Stimulated activated CD8-positive, alpha-beta memory T cell treated with anti-CD3 and anti-CD28 coated beads, Interleukin-2, amount 100 ng/mL, for 1 hour (primary cell): ENCODE data around the gene TBPL1.
"Not testable (repeated sequence)": the region's sequence is repeated elsewhere in the genome, so short reads cannot be mapped to it uniquely, and the experiment has no call there.

ENCODE experiments used
- DNase-seq, 2 donors: peaks; one replicate each; pipeline ENCODE4 v3.0.0-alpha.2; 2020; ENCODE audit warnings: low read depth in 2 of 2

The TBPL1 gene

DNA sequence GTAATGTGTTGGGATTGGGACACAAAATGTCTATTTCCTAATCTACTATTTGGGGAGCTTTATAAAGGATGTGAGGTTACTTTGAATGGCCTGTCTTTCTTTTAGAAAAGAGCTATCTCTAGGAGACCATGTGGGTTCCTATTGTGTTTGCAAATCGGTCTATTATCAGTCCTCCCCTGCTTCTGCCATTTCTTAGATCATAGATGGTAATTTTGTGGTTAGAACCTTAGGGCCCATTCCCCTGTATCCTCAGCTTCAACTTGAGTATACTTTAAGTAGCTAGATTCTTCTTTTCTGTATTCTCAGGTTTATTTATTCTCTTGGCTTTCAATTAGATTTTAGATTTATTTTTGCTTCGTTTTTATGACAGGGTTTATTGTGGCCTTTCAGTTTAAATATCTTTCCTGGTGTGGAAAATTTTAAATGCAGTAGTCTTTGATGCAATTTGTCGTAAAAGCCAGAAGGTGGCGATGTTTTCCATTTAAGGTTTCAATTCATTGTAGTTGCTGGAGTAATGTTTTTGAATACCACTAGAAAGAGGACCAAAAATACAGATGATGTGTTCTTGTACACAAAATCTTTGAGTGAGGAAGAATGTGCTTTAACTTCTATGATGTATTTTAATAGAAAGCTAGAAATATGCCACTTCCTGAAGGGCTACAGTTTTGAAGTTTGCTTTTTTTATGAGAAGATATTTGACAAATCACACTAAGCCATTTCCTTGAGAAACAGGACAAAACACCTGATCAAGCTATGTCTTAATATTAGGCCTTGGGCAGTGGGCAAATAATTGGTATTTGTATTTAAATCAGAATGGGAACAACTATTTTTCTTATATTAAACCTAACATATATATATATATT, 20.3 kb downstream of the TBPL1 start:
- no peak for DNase-seq

DNA sequence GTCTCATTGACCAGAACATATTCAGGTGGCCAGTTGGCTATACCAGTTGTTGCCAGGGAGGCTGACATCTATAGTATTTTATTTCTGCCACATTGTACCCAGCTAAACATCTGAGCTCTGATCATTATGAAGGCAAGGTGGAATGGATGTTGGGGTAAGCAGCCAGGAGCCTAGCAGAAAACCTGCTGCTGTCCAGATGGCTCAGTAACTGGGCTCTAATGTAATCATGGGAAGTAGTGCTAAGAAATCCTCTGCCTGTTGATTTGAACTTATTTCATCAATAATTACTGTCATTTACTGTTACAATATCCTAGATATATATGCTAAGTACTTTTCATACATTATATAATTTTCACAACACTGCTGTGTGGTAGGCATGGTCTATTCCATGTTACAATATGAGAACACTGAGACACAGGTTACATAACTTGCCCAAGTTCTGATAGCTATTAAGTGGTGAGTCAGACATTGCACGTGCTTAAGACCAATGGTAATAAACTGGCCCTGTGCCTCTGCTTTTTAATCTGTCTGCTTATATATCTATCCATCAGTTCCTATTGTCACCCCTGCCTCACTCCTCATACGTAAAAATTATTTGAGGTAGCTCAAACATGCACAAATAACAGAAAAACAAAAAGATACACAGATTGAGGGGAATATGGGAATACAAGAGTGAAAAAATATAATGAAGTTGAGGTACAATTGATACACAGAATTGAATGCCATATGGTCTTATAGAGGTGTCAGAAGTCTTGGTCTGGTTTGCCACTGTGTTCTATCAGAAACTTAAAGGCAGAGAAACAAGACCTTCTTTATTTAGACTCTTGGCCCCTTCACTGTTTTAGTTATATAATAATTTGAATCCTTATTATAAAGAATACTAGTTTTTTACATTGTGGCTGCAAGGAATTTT, 25.2 kb downstream of the TBPL1 start:
- no peak for DNase-seq

DNA sequence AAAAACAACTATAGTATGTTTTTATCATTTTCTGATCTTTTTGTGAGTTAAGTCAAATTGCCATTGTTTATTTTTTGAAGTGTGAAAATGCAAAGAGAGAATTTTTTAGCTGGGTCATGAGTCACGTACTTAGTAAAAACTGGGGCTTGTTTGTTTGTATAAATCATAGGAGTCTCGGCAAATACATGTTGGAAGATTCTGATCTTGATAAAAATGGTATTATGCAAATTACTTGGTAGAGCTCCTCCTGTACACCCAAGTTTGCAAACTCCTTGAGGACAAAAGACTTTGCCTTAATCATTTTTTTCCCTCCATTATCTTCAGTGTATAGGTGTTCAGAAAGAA, 25.8 kb downstream of the TBPL1 start:
- no peak for DNase-seq

DNA sequence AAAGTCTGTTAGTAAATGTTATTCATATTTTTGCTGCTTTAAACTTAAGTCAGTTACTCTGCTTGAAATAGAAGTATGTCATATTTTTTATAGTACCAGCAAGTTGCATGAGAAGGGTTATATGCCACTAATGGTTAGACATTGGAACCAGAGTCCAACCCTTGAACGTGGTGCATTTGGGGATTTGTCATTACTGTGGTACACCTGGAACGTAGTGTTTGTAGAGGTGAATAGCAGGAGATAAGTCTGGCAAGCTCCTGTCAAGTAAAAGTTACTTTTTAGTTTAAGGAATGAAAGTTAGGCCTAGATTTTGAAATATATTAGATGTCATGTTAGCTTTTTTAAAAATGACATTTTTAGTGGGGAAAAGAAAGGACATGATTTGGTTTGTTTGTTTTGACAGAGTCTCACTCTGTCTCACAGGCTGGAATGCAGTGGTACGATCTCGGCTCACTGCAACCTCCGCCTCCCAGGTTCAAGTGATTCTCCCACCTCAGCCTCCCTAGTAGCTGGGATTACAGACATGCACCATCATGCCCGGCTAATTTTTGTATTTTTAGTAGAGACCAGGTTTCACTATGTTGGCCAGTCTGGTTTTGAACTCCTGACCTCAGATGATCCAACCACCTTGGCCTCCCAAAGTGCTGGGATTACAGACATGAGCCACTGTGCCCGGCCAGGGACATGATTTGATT, 26.4 kb downstream of the TBPL1 start:
- not testable (repeated sequence) for DNase-seq

DNA sequence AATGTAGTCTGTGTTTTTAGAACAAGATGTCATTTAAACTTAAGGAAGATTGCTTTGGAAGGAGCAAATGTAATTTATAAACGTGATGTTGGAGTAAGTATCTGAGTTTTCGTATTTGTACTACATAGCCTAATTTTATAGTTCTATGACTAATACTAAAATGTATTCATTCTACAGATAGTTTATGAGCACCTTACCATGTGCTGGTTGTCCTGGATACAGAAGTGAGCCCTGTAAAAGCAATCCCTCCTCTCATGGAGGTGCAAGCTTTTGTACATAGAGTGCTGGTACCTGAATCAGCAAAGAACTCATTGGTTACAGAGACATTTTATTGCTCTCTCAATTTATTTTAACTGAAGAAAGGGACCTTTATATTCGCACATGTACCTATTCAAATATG, 27.1 kb downstream of the TBPL1 start:
- DNase-seq = no peak

DNA sequence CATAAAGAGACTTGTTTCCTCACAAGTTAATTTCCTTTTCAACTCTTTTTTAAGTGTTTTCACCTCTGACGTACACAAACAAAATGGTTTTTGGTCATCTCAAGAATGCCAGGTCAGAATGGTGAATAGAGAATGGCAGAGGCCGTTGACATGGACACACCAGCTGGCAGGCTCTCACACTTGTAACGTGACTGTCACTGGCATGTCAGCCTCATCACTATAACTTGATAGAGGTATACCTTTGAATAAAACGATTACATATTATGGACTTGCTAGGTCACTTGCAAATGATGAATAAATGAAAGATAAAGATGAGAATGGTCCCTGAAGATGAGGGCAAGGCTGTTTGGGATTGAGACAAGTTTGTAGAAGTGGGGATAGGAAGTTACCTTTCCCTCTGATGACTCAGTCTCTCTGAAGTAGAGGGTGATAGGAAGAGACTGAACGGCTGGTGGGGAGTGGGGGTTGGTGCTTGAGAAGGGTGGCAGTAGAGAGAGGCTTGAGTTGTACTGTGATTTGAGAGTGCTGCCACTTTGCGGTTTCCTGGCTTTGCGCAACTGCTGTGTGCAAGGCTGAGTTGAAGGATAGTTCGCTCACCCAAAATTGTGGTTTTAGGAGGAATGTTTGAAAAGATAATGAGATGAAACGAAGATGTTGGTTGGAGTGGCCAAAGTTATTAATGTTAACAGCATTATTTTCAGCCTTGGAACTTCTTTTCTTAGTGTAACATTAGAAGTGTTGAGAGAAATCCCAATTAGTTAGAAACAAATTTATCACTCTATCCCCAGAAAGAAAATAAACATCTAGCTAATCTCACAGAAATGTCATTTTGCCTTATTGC, 30.3 kb downstream of the TBPL1 start:
- DNase-seq = peak; percentile 10 to 15

DNA sequence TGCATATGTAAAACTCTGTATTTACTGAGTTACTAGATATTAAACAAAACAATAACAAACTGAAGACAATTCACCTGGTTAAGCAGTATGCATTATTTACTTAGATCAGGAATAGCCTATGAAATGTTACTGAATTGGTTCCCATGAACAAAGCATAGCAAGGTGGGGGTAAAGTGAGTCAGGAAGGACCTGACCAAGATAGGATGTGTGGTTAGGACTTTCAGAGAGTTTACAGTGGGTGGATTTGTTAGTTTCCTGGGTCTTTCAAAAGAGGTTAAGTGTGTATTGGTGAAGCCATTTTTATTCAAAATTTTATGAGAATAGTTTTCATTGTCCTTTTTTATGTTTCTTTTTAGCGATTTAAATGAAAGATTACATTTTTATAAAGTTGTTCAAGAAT, 32.9 kb downstream of the TBPL1 start:
- no peak for DNase-seq

DNA sequence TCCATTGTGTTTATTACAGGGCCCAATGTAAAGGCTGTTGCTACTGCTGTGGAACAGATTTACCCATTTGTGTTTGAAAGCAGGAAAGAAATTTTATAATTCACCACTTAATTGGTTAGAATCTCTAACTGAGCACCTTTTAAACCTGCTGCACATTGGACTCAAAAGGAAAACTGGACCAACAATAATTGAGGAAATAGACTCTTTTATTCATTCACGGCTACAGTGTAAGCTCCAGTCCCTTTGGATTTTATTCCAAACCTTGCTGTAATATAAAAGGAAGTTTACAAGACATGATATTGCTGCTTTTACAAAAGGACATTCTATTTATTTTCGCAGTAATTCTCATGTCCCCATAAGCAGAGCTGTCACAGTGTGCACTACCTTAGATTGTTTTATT, 33.9 kb downstream of the TBPL1 start:
- no peak for DNase-seq

DNA sequence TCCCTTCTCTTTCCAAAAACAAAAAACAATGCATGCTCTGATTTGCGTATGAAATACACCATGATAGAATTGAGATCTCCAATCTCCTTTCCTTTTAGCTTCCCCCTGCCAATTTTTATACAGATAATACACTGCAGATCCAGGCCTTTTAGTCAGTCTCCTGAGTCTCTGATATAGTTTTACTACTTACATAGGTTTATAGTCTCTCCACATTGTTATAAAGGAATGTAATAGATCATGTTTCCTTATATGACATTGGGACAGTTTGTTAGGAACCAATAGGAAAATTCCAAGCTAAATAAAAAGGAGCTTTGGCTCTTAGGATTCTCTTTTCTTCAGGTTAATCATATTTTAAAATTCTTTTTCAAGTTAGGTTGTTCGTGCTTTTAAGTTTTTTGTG, 36.5 kb downstream of the TBPL1 start:
- no peak for DNase-seq

DNA sequence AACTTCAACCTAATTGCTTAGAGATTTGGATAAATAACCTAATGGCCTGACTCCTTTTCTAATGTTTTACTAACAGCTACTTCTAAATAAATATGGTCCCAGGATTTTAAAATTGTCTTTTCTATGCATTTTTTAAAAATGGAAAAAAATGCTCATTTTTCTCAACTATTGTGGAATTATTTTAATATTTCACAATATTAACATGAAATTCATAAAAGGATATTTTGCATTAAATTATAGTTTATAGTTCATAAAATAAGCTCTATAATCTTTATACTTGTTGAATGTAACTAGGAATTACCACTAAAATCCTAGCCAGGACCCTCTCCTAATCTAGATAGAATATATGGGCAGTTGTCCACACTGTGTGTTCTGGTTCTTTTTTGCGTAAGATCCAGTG, 37.3 kb downstream of the TBPL1 start:
- DNase-seq = no peak

DNA sequence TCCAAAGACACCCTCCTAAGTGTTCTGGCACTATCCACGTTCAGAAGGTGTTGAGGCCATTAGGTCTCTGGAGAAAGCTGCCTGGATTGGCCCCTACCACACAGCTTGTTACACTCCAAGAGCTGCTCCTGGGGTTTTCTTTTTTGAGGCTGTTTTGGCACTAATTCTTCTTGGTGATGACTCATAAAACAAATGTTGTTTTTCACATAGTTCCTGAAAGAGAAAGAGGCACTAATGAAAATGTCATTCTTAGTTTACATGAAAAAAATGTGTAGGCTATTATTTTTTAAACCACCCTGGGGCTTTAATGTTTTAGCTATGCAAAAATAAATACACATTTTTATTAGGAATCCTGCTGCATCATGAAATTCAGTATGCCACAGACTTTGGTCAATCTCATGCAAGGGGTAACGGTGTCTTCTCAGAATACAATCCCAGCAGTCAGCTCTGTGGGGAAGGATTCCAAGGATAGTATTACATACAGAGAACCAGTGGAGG, 38.1 kb downstream of the TBPL1 start:
- DNase-seq = no peak

DNA sequence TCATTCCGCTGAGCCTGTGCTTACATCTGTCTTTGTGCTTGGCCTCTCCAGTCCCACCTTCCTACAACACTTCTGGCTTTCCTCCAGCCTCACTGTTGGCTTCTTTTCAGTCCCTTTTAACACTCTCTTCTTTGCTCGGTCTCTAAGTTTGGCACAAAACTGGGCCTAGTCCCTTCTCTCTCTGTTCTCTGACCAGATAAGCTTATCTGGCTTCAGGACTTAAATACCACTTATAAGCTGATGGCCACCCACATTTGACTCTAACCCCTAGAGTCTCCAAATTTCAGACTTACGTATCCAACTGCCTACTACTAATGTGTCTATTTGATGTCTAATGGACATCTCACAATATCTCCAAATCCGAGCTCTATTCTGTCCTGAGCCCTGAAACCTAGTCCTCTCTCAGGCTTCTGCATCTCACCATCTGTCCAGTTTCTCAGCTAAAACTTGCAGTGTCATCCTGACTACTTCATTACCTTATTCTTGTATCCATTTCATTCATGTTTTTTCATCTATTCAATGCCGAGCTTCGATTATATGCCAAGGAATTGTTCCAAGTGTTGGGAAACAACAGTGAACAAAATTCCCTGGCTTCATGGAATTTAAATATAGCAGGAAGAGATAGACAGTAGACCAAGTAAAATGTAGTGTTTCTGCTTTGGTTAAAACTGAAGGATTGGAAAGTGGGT, 40.1 kb downstream of the TBPL1 start:
- no peak for DNase-seq

DNA sequence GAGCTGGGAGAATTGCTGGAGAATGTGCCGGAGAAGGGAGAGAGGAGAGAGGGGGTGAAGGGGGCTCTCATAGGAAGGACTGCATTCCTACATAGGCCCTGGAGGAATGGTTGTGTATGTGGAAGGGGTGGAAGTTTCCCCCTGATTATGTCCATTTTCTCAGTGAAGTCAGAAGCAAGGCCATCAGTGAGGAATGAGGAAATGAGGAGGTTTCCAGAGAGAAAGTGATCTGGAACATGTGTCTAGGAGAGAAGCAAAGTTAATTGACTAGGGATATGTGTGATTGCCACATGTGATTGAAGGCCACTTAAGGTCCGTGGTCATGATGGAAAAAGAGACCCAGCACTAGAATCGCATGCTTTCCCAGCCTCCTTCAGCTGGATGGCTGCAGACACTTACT, 42.3 kb downstream of the TBPL1 start:
- no peak for DNase-seq

DNA sequence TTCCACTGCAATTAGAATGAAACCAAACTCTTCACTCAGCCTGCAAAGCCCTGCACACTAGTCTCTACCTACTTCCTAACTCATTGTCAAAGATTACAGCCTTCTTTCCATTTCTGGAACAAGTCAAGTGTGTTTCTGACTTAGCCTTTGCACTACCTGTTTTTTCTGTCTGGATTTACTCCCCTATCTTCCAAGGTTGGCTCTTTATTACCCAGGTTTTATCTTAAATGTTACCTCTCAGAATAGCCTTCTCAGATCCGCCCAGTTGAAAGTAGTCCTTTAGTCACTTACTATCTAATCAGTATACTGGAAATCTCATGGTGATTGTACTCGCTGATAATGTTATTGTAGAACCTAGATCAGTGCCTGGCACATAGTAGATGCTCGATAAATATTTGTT, 42.7 kb downstream of the TBPL1 start:
- DNase-seq = no peak

DNA sequence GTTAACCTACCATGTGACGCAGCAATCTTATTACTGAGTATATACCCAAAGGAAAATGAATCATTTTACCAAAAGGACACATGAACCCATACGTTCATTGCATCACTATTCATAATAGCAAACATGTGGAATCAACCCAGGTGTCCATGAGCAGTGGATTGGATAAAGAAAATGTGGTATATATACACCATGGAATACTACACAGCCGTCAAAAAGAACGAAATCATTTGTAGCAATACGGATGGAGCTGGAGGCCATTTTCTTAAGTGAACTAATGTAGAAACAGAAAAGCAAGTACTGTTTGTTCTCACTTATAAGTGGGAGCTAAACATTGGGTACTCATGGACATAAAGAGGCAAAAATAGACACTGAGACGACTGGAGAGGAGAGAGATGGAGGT, 44.2 kb downstream of the TBPL1 start:
- no peak for DNase-seq

DNA sequence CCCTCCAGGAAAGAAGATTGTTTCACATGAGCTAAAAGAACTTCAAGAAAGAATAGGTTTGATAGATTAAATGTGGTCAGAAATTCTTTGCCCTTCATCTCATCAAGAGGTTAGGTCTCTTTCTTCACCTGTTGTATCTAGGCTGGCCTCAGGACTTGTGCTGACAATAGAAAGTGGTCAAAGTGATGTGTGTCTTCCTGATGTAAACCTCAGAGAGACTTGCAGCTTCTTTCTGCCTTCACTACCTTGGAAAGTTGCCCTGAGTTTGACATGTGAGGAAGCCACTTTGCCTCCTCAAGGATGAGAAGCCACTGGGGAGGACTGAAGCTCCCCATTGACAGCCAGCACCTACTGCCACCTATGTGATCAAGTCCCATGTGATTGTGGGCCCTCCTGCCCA, 46.3 kb downstream of the TBPL1 start:
- no peak for DNase-seq

DNA sequence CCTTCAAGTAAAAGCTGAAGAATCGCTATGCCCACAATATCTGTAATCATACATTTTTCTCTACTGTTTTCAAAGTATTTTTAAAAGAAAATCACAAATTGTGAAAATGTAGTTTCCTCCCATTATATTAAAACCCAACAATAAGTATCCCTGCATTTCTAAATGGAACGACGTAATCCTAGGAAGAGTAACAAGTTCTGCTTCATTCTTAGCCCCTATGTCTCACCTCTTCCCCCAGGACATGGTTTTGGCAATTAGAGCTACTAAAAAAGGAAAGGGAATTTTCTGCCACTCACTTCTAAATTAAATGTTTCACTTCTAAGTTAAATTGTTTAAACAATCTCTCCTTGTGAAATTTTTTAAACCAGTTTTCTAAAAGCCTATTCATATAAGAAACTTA, 47.4 kb downstream of the TBPL1 start:
- DNase-seq = no peak

DNA sequence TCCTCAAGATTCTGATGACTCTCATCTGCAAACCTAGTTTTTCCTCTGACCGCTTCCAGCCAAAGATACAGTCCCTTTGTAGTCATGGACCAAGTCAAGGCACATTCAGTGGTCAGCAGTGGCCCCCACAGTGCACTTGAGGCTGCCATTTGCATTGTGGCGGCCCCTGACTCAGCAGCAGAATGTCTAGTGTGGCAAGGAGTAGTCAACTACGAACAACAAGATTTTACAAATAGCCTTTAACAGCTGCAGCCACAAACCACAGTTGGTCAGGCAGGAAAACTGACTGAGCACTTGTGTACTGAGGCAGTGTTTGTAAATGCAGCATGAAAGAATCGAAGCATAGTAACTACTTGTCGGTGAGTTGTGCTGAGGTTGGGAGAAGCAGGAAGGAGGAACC, 49.8 kb downstream of the TBPL1 start:
- DNase-seq = no peak

DNA sequence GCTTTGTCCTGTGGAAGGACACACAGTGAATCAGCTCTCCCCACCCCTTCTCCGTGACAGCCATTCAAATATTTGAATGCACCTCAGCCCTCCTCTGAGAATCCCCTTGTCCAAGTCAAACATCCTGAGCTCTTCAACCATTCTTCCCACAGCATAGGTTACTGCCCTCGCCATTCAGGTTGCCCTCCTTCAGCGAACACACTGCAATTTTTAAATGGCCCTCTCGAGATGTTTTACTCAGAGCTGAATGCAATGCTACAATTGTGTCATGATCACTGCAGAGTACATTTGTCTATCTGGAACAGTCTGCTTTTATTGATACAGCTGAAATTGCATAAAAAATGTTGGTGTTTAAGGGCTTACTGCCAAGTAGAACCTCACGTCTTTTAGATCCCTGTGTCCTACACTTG, 50.5 kb downstream of the TBPL1 start:
- DNase-seq = no peak

DNA sequence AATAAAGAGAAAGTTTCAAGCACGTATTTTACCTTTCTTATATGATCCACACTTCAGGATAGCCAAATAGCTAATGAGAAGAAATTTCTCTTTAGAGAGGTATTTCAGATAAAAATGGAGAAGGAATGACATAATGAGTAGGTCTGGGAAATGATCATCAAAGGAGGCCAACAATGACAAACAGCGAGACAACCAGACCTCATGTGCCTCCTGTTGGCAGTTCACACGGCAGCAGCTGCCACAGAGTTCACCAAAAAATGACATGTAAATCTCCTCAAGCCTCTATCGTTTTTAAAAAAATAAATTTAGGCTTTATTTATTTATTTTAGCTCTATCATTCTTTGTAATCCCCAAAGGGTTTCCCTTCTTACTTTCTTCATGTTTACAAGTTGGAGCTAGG, 51.7 kb downstream of the TBPL1 start:
- DNase-seq = no peak

DNA sequence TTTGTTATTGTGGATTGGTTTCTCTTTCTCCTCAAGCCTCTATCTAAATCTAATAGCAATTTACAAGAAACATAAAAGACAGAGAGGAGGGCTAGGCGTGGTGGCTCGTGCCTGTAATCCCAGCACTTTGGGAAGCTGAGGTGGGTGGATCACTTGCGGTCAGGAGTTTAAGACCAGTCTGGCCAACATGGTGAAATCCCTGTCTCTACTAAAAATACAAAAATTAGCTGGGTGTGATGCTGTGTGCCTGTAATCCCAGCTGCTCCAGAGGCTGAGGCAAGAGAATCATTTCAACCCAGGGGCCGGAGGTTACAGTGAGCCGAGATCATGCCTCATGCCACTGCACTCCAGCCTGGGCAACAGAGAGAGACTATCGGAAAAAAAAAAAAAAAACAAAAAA, 52.8 kb downstream of the TBPL1 start:
- DNase-seq = no peak
